Measurements from ENCODE around the gene ZNF214.

ZNF214 gene

DNA sequence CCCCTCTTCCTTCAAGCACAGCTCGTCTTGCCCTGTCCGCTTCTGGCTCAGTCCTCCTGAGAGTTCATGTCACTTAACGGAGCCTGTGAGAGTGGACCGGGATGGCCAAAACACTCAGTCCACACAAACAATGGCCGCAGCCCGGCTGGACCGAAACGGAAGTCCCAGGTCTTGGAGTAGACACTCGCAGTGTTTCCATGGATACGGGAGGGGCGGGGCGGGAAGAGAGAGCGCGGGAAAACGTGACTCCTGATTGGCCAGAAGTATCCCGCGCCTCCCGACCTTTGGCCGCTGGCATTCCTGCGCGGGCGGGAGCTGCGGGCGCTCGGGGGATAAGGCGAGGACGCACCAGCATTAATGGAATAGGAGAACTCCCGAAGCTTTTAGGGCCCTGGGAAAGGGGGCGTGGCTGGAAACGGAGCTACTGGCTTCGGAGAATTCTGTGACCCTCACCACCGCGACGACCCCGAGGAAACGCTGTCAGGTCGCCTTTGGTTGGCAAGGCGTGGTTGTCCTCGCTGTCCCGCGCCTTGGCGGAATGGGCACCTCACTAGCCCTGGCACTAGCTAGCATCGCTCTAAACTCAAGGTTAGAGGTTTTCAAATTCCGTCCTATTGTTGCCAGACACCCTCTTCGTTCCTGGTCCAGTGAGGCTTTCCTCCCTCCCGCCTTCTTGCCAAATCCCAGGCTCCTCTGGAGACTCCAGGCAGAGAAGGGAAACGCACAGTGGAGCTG lies at the start of gene ZNF214, which contains the start of gene NLRP14:
Gene ZNF214 (minus strand): TSS at position 164 of the 735 bp plus-strand sequence. CDS start 17,511 bp downstream, outside the sequence.
Gene NLRP14 (plus strand): TSS at position 297 of the 735 bp plus-strand sequence. CDS start 18,108 bp downstream, outside the sequence.
- no peak for FAIRE-seq

GRCh38 chr11:7062534-7062933 lies 42.4 kb upstream of the ZNF214 start:
- FAIRE-seq: no peak

- no peak for FAIRE-seq
Measured at GRCh38 chr11:7060868-7061267, 40.7 kb upstream of the ZNF214 start.

DNA sequence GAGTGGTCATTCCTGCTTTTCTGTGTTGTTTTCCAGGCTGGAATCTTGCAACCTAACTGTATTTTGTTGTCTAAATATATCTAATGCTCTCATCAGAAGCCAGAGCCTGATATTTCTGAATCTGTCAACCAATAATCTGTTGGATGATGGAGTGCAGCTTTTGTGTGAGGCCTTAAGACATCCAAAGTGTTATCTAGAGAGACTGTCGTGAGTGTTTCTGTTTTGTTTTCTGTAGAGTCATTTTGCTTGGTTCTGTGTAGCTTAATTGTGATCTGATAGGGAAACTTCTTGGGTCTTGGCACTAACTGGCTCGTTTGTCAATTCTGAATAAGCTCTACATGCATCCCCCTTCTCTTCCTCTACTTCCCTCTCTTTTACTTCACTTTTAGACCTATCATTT lies 37.5 kb upstream of the ZNF214 start:
- FAIRE-seq: no peak

GRCh38 chr11:7056828-7057513 lies 36.8 kb upstream of the ZNF214 start:
- no peak for FAIRE-seq

GRCh38 chr11:7050191-7050590 lies 30.0 kb upstream of the ZNF214 start:
- no peak for FAIRE-seq

DNA sequence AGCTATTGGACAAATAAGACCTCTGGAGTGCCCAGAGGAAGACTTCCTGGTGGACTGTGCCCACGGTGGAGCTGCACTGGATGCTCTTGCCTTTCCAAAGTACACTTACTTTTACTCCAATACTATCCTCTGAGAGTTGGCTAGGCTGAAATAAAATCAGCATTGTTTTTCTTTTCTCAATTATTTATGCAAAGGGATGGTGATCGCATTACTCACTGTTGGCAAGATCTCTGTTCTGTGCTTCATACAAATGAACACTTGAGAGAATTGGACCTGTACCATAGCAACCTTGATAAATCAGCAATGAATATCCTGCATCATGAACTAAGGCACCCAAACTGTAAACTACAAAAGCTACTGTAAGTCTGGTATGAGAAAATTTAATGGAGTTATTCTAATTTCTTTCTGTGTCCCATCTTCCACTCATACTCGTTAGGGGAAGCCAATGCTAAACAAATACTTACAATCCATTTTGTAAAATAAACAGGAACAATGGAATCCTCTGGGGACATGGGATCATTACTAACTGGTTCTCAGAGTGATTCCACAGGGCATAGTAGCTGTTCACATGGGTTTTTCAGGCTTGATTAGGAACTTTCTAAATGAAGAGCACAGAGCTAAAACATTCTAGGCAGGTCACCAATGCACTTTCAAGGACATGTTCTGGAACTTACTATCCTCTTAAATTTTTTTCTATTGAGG lies 26.5 kb upstream of the ZNF214 start:
- FAIRE-seq: no peak

GRCh38 chr11:7034019-7034418 lies 13.9 kb upstream of the ZNF214 start:
- FAIRE-seq: no peak

- no peak for FAIRE-seq
Measured at GRCh38 chr11:7032692-7033091, 12.5 kb upstream of the ZNF214 start.

GRCh38 chr11:7031471-7031871 lies 11.3 kb upstream of the ZNF214 start:
- FAIRE-seq: no peak

- no peak for FAIRE-seq
Measured at GRCh38 chr11:7030836-7031235, 10.7 kb upstream of the ZNF214 start.

DNA sequence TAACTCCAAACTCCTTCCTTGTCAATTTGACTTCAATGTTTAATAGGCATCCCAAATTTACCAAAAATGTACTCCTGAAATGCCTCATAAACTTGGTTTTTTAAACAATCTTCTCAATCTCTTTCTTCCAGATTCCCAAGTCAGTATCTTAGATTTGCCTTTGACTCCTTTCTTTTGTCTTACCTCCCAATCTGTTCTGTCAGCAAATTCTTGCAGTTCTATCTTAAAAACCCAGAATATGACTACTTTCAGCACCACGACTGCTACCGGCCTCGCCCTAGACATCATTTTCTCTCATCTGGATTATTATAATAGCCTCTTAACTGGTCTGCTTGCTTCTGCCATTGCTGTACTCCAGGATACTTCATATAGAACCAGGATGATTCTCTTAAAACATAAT lies 8.0 kb upstream of the ZNF214 start:
- FAIRE-seq: no peak

DNA sequence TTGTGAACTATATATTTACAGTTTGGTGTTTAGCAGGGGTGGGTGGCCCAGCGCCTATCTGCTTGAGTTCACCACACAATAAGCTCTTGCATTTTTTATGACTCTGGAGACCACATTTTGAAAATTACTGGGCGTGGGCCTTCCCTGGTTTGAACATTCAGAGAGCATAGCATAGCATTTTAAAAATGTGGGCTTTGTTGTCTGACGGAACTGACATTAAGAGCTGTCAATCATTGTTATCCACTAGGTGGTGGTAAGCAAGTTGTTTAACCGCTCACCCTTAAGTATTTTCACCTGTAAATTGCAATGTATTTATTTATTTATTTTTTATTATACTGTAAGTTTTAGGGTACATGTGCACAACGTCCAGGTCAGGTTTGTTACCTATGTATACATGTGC lies 1.2 kb upstream of the ZNF214 start:
- no peak for FAIRE-seq

DNA sequence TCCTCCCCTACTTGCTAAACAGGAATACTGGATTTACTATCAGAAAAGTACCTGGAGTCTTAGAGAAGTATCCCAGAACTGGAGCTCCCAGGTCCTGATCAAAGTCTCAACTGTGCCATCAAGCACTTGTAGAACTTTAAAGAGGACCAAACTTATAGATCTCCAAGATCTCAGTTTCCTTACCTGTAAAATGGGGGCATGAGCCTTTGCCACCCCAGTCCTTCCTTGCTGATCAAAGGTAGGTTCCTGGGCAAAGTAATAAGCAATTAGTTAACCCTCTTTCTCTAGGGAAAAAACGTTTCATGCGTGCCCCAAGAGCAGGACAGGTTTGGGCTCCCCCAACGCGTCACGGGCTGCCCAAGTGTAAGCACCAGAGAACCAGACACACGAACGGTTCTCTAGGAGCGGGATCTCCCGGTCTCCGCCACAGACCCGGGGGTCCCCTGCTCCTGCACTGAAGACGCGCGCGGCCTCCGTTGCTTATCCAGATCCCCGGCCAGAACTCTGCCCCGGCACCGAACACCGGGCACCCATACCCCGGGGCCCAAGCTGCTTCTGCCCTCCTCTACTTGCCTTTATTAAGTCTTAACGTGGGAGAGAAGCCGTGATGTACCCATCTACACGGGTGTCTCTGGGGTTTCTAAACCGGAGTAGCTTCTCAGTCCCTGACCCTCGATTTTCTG lies 505 bp downstream of the ZNF214 start:
- no peak for FAIRE-seq

GRCh38 chr11:7016011-7016410 lies 4.1 kb downstream of the ZNF214 start:
- no peak for FAIRE-seq

DNA sequence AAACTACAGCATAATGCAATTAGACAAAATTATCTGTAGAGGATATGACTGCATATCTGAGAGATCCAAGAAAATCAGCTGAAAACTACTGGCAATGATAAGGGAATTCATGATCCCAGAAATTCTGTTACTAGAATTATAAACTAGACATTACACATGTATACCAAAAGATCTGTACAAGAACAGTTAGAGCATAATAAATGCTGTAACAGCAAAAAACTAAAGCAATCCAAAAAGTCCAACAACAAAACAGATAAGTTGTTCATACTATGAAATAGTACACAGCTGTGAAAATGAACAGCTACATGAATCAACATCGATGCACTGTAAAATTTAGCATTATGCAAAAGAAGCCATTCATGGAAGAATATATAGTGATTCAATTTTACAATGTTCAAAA lies 6.0 kb downstream of the ZNF214 start:
- no peak for FAIRE-seq

GRCh38 chr11:7004482-7004881 lies 15.7 kb downstream of the ZNF214 start:
- FAIRE-seq: no peak

DNA sequence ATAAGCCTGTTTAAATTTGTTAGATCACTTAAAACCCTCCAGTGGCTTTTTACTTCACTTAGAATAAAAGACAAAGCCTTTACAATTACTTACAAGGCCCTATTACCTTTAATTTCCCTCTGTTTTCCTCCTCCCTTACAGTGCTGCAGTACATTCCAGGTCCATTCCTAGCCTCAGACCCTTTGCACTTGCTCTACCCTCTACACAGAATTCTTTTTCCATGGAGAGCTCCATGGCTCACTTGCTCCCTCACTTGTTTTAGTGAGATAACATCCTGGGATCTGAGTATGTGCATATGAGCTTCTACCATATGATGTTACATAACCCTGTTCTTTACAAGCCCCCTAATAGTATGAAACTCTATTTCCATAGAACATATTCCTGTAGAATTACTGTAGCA lies 24.4 kb downstream of the ZNF214 start:
- FAIRE-seq: no peak

GRCh38 chr11:6992457-6993417 lies 27.4 kb downstream of the ZNF214 start:
- FAIRE-seq: no peak

GRCh38 chr11:6992026-6992425 lies 28.1 kb downstream of the ZNF214 start:
- FAIRE-seq: no peak

DNA sequence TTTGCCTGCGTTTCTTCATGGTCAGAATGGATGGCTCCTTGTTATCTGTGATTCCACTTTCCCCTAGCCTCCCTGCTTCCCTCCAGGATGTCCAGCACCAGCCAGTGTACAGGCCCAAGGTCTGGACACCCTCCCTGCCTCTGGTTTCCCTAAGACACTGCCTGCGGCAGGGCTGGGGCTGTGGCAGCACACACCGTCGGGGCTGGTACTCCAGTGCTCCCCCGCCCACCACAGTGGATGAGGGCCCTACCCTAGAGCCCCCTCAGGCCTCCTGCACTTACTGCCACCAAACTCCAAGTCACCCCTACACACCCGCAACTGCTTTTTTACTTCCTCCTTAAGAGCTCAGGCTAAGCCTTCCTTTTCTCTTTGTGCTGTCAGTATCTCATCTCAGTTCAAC lies 28.9 kb downstream of the ZNF214 start:
- no peak for FAIRE-seq

DNA sequence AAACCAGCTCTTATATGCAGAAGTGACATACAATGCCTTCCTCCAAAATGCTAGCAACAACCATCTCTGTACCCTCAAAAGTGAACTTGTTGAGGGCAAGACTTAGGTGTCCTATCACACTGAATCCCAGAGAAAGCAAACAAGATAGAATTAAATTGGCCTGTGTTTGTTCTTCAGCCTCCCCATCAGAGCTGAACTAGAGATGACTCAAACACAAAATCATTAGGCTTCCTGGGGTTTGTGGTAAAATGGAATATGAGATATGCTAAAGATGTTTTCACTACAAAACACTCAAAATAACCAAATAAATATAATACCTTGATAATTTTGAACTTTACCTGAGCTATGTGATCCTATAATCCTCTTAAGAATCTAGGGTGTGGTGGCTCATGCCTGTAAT lies 31.6 kb downstream of the ZNF214 start:
- FAIRE-seq: no peak

All from colon (tissue), 2 donors.